ENCODE data around the gene NOL7.

GRCh38 chr6:13660893-13661292, 45.8 kb downstream of the NOL7 start:
- TF ChIP-seq CTCF (conservative IDR thresholded peaks at IDR 0.05 in 1 of 2, IDR thresholded peaks at IDR 0.05 in 1 of 2; ENCODE audit: extremely low read depth in 1 of 2, insufficient read depth in 1 of 2, low read depth in 1 of 2, low read length in 2 of 2) (no peak), EZH2 (IDR thresholded peaks at IDR 0.05; ENCODE audit: borderline replicate concordance, low read length) (no peak)
